Measurements from ENCODE around the gene DUOXA1. TPM values are rescaled to one million over a fixed set of nuclear protein-coding genes. Genes with fewer than 3 reads are reported as not detected.
"Not testable (repeated sequence)": the region's sequence is repeated elsewhere in the genome, so short reads cannot be mapped to it uniquely, and the experiment has no call there.

DUOXA1 gene
- total RNA-seq, 6 experiments from 2014 or later: 0.09 to 0.31 (median 0.16) TPM; not detected in 3

- Mint-ChIP-seq H3K4me1 (ENCODE audit: low read depth) (peaks cover 5% of the 10 kb centered on the region; the same call in 1 of the 2 replicates), H3K27ac (no peak overlapping the region), H3K36me3 (ENCODE audit: low read depth) (no peaks in the 10 kb centered on the region), H3K4me3 (no peak overlapping the region), H3K27me3 (ENCODE audit: insufficient read depth) (peaks cover 55% of the 10 kb centered on the region), H3K9me3 (no peaks in the 10 kb centered on the region)
- TF ChIP-seq, protein P1, sequence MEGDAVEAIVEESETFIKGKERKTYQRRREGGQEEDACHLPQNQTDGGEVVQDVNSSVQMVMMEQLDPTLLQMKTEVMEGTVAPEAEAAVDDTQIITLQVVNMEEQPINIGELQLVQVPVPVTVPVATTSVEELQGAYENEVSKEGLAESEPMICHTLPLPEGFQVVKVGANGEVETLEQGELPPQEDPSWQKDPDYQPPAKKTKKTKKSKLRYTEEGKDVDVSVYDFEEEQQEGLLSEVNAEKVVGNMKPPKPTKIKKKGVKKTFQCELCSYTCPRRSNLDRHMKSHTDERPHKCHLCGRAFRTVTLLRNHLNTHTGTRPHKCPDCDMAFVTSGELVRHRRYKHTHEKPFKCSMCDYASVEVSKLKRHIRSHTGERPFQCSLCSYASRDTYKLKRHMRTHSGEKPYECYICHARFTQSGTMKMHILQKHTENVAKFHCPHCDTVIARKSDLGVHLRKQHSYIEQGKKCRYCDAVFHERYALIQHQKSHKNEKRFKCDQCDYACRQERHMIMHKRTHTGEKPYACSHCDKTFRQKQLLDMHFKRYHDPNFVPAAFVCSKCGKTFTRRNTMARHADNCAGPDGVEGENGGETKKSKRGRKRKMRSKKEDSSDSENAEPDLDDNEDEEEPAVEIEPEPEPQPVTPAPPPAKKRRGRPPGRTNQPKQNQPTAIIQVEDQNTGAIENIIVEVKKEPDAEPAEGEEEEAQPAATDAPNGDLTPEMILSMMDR (IDR thresholded peaks at IDR 0.05): peak; percentile 37; the same call in 1 of the 2 replicates
- no peak for DNase-seq
Measured at GRCh38 chr15:45110256-45110820, 19.3 kb downstream of the DUOXA1 start.

DNA sequence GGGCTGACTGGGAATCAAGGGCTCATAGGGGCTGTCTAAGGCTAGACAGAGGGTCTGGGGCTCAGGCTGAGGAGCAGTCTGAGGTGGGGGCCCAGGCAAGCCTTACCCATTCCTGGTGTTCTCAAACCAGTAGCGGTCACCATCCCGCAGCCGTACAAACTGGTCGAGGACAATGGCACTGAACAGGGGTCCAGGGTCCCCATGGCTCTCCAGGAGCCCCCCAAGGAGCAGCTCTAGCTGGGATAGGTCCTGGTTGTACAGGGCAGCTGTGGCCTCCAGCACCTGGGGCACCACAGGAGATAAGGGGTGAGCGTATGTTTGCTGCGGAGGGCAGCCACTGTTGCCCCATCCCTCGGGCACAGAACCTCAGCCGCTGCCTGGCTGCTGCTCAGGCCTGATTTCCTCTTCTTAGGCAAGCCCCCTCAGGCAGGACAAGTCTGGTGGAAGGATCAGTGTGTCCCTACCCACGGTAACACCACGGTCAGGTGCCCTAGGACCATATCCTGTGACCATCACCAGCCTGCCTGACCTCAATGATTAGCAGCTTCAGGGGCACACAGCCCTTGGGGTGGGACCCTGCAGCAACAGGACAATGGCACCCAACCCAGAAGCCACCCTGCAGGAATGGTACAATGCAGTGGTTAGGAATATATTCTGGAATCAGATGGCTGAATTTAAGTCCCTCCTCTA is 21.6 kb downstream of the DUOXA1 start:
- Mint-ChIP-seq H3K27me3 (ENCODE audit: insufficient read depth) (peaks cover 47% of the 10 kb centered on the region), H3K4me3 (no peak overlapping the region), H3K27ac (no peak overlapping the region), H3K9me3 (no peaks in the 10 kb centered on the region), H3K4me1 (ENCODE audit: low read depth) (peaks cover 5% of the 10 kb centered on the region; the same call in 1 of the 2 replicates), H3K36me3 (ENCODE audit: low read depth) (no peaks in the 10 kb centered on the region)
- no peak for DNase-seq
- TF ChIP-seq, protein P1 (IDR thresholded peaks at IDR 0.05): no peak

- no peaks in the 10 kb centered on the region for H3K9me3 Mint-ChIP-seq
- H3K27ac Mint-ChIP-seq: no peak overlapping the region
Measured at GRCh38 chr15:45106002-45106790, 23.5 kb downstream of the DUOXA1 start.

GRCh38 chr15:45105586-45105985 is 24.1 kb downstream of the DUOXA1 start:
- TF ChIP-seq, protein P1 (IDR thresholded peaks at IDR 0.05): no peak

More at GRCh38 chr15:45106002-45106790, 23.5 kb downstream of the DUOXA1 start:
- Mint-ChIP-seq H3K27me3 (ENCODE audit: insufficient read depth) (peaks cover 43% of the 10 kb centered on the region), H3K36me3 (ENCODE audit: low read depth) (no peaks in the 10 kb centered on the region), H3K4me3 (no peak overlapping the region), H3K4me1 (ENCODE audit: low read depth) (no peaks in the 10 kb centered on the region)
- DNase-seq: no peak
- TF ChIP-seq, protein P1 (IDR thresholded peaks at IDR 0.05): no peak

GRCh38 chr15:45104170-45104569 is 25.5 kb downstream of the DUOXA1 start:
- H3K36me3 Mint-ChIP-seq (ENCODE audit: low read depth); DNase-seq: not testable (repeated sequence)
- peaks cover 34% of the 10 kb centered on the region for H3K27me3 Mint-ChIP-seq (ENCODE audit: insufficient read depth)

More at GRCh38 chr15:45105586-45105985, 24.1 kb downstream of the DUOXA1 start:
- peaks cover 42% of the 10 kb centered on the region for H3K27me3 Mint-ChIP-seq (ENCODE audit: insufficient read depth)
- no peak for DNase-seq
- no peaks in the 10 kb centered on the region for H3K4me1 Mint-ChIP-seq (ENCODE audit: low read depth)
- no peak overlapping the region for H3K27ac Mint-ChIP-seq
- H3K9me3 Mint-ChIP-seq: no peaks in the 10 kb centered on the region
- no peaks in the 10 kb centered on the region for H3K36me3 Mint-ChIP-seq (ENCODE audit: low read depth)
- H3K4me3 Mint-ChIP-seq: no peak overlapping the region

More at GRCh38 chr15:45104170-45104569, 25.5 kb downstream of the DUOXA1 start:
- H3K4me3 Mint-ChIP-seq; H3K9me3 Mint-ChIP-seq; H3K27ac Mint-ChIP-seq; H3K4me1 Mint-ChIP-seq (ENCODE audit: low read depth): not testable (repeated sequence)
